ENCODE data around the gene AGA.

The AGA gene

GRCh38 chr4:177441803-177442622 is at the start of gene AGA:
Gene AGA (minus strand): TSS chr4:177442437. CDS start chr4:177442375, 62 bp downstream.
- DNase-seq: peak; percentile 96

GRCh38 chr4:177492022-177492421 is 49.8 kb upstream of the AGA start:
- no peak for DNase-seq

GRCh38 chr4:177490769-177491168 is 48.5 kb upstream of the AGA start:
- no peak for DNase-seq

GRCh38 chr4:177489471-177490246 is 47.4 kb upstream of the AGA start:
- DNase-seq: no peak

- no peak for DNase-seq
These were observed 45.7 kb upstream of the AGA start for GRCh38 chr4:177487977-177488376.

- DNase-seq: no peak
These were observed 43.3 kb upstream of the AGA start for GRCh38 chr4:177485528-177485927.

GRCh38 chr4:177484613-177485021 is 42.4 kb upstream of the AGA start:
- DNase-seq: no peak

- no peak for DNase-seq
These were observed 41.5 kb upstream of the AGA start for GRCh38 chr4:177483760-177484159.

- no peak for DNase-seq
These were observed 41.0 kb upstream of the AGA start for GRCh38 chr4:177483271-177483670.

- no peak for DNase-seq
These were observed 40.1 kb upstream of the AGA start for GRCh38 chr4:177482367-177482766.

DNA sequence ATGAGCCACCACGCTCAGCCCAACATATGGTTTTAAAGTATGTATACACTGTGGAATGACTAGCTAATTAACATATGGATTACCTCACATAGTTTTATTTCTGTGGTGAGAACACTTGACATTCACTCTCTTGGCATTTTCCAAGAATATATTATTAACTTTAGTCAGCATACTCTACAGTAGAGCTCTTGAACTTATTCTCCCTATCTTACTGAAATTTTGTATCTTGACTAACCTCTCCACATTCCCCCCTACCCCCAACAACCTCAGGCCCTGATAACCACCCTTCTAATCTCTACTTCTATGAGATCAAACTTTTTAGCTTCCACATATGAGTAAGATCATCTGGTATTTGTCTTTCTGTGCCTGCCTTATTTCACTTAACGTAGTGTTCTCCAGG is 38.6 kb upstream of the AGA start:
- DNase-seq: no peak

- no peak for DNase-seq
These were observed 36.8 kb upstream of the AGA start for GRCh38 chr4:177479063-177479462.

DNA sequence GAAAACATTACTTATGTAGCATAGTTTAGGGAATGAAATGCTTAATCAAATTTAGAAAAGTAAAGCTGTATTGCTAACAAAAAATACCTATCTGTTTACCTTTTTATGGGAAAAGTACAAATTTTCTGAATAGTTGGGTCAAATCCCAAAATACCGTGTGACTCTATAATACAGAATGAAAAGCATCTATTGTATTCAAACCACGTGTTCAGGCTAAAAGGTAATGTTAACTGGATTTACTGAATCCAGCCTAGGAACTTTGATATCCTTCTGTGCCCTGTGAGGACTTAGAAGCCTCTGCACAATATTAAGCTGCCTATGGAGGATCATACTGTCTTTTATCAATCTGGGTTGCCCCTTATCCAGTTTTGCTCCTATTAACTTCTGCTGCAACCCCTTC is 36.3 kb upstream of the AGA start:
- DNase-seq: no peak

DNA sequence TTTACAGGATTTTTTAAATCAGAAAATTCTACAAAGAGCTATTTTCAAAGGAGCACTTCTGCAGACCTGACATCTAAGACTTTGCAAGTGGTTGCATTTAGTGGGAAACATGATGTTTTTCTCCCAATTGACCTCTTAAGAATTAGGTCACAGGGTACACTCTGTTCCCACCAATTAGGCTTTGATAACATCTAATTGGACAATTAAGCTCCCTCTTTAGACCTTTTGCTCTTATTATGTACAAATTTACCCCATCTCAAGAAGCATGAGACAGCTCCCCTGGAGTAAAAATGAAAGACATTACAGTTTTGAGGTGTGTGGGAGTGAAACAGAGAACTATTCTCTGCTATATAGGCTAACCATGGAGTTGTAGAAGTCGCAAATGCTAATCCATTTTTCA is 31.8 kb upstream of the AGA start:
- DNase-seq: no peak

- no peak for DNase-seq
These were observed 21.8 kb upstream of the AGA start for GRCh38 chr4:177464026-177464425.

- no peak for DNase-seq
These were observed 19.4 kb upstream of the AGA start for GRCh38 chr4:177461606-177462005.

- no peak for DNase-seq
These were observed 18.2 kb upstream of the AGA start for GRCh38 chr4:177460460-177460859.

DNA sequence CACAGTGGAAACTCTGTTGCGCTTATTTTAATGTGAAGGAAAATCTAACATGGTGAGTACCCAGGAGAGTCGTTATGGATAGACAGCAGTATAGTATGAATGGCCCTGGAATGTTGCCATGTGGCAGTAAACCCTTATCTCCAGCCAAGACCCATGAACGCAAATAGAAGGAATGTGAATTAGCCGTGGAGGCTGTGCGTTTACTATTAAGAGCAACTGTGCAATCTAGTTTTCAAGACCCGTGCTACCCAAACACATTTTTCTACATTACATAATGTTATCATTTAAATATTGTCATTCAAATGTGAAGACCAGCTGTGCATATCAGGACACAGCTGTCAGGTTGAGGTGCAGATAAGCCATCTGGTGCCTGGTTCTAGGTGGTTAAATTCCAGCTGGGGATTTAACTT is 13.3 kb upstream of the AGA start:
- DNase-seq: no peak

DNA sequence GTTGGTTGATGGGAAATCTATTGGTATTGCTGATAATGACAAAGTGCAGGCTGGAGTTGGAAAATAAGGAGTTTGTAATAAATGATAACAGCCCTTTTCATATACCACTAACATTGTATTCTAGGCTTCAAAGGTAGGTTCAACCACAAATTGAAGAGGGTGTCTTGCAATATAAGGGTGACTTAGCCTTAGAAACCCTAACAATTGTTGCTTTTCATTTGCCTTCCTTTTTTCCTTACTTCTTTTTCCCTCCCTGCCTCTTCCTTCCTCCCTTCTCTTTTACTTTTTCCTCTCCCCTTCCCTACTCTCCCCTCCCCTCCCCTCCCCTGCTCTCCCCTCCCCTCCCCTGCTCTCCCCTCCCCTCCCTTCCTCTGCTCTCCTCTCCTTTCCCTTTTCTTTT is 10.9 kb upstream of the AGA start:
- DNase-seq: no peak

- no peak for DNase-seq
These were observed 8.9 kb upstream of the AGA start for GRCh38 chr4:177451108-177451500.

- DNase-seq: no peak
These were observed 8.3 kb upstream of the AGA start for GRCh38 chr4:177450426-177451107.

GRCh38 chr4:177448850-177449249 is 6.6 kb upstream of the AGA start:
- DNase-seq: no peak

DNA sequence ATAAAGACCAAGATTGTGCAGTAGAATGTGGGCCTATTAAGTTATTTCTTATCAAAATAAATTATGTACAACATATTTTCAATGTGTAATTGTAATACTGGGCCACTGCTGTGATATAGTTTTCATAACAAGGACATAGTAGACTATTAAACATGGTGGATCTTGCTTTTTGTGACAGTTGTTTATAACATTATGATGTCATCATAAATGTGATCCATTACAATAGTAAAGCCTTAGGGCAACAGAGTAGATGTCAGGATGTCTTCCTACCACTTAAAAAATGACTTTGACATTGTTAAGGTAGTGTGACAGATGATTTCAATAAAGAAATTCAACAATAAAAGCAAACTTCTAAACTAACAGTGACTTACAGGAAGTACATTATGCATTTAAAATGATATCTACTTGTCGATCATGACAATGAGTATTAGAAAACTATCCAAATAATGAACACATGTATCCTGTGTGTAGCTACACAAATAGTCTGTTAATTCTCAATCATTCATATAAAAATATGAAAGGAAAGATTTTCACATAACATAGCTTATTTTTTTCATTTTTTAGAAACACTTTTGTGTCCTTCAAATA is 5.3 kb upstream of the AGA start:
- DNase-seq: no peak

All from activated CD8-positive, alpha-beta memory T cell treated with anti-CD3 and anti-CD28 coated beads, Interleukin-2, amount 50 U/mL, for 48 hours (primary cell).